GM15510 (cell line): Measurements from ENCODE around the gene GLIS1.

Source experiments
- POLR2A ChIP-seq: IDR thresholded peaks from 3 replicates; pipeline ENCODE4 v1.6.1; 2011; ENCODE audit warnings: borderline replicate concordance; ENCODE audit not compliant: insufficient read length; ENCODE audit errors: extremely low read depth

GLIS1 gene

DNA sequence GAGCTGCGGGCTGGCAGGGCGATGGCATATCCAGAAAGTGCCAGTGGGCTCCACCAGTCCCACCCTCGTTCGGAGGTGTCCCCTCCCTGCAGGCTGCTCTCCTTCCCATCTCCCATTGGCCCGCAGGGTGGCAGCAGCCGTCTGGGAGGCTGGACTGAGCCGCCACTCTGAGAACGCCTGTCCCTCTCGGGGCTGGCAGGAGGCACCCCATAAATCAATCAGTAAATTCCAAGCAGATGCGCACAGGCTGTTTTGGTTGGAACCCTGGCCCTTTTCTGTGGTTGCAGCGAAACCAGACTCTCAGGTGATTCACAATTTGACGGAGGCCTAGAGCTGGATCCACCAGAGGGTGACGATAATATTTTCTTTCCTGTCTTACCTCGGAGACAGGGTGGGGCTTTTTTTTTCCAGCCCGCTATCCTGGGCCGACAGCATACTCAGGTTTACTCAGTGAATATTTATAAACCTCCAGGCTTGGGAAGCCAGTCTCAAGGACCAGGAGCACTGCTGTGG, 99.7 kb downstream of the GLIS1 start:
- no peak for TF ChIP-seq POLR2A

- TF ChIP-seq POLR2A: no peak
Measured at GRCh38 chr1:53638360-53639035, 100.5 kb downstream of the GLIS1 start.

DNA sequence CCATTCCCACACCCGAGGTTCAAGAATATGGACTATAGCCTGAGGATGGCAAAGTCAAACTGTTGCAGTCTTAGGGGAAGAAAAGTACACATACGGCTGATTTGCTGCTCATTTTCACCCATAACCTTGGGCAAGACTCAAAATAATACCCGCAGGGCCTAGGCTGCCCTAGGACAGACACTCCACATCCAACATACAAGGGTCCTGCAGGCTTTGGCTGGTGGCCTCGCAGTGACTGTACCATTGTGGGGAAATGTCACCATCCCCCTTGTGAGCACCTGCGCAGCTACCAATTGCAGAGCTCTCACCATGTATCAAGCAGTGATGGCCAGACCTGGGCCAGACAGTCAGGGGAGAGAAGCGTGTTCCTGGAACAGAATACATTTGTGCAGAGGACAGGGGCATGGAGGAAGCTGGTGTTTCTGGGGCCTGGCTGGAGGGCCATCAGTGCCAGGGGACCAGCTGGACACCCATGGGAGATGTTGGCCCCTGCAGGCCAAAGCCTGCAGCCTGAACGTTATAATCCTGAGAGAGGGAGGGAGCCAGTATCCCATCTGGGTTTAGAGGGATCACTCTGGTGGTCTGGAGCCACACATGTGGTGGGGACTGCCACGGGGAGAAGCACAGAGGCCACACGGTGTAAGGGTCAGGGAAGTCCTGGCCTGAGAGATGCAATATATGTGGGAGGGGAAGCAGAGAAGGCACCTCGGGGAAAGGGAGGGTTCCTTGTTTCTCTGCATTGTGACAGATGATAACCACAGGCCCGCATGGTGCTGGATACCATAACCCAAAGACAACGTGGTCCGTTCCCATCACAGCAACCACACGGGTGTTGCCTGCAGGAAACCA, 101.2 kb downstream of the GLIS1 start:
- no peak for TF ChIP-seq POLR2A

GRCh38 chr1:53636621-53637171, 102.3 kb downstream of the GLIS1 start:
- TF ChIP-seq POLR2A: no peak

GRCh38 chr1:53634571-53634979, 104.4 kb downstream of the GLIS1 start:
- no peak for TF ChIP-seq POLR2A

DNA sequence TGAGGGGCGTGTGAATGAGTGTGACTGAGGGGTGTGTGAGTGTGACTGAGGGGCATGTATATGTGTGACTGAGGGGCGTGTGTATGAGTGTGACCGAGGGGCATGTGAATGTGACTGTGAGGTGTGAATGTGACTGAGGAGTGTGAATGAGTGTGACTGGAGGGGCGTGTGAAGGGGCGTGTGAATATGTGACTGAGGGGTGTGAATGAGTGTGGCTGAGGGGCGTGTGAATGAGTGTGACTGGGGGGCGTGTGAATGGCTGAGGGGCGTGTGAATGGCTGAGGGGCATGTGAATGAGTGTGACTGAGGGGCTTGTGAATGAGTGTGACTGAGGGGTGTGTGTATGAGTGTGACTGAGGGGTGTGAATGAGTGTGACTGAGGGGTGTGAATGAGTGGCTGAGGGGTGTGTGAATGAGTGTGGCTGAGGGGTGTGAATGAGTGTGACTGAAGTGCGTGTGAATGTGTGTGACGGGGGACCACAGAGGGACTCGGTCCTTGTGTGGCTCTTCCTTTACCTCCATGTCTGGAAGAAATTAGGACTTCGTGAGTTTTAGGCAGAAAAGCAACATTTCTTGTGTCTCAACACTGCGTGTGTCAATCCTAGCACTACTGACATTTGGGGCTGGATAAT, 105.8 kb downstream of the GLIS1 start:
- TF ChIP-seq POLR2A: no peak

- no peak for TF ChIP-seq POLR2A
Measured at GRCh38 chr1:53631622-53632310, 107.2 kb downstream of the GLIS1 start.

DNA sequence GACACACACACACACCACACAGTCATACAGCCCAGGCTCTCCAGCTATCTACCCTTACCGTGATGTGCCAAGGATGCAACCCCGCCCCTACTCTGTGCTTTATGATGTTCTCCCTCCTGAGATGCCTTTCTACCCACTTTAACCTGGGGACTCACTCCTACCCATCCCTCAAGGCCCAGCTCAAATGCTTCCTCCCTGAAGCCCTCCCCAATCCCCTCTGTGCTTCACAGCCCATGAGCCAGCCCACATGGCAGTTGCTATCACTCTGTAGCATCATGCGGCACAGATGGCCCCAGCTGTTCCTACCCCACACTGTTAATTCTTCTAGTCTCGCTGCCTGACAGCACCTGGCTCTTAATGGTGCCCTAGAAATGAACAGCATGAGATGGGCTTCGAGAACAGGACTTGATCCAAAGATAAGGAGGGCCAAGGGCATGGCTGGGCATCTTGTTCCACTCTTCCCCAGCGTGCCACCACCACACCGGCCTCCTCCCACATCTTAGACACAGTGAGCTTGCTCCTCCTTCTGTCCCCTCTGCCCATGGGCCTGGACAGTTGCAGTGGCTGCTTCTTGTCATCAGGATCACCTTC, 109.8 kb downstream of the GLIS1 start:
- TF ChIP-seq POLR2A: no peak

GRCh38 chr1:53628286-53628955, 110.5 kb downstream of the GLIS1 start:
- TF ChIP-seq POLR2A: no peak

GRCh38 chr1:53627666-53628065, 111.3 kb downstream of the GLIS1 start:
- TF ChIP-seq POLR2A: no peak

DNA sequence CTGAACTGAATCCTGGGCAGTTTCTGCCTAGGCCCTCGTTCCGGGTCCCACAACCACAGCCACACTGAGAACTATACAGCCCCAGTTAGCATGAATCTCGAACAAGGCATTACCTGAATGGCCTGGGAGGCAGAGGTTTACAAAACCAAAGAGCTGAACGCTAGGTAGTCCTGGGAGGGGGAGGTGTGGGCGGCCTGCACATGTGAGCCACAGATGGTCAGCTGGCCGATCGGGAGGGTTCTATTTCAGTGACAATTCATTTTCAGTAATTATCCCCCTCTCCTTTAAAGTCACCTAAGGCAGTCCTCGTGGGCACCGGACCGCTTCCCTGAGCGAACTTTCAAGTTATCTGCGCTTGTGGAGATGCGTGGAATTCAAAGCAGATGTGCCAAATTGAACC, 111.9 kb downstream of the GLIS1 start:
- TF ChIP-seq POLR2A: no peak

DNA sequence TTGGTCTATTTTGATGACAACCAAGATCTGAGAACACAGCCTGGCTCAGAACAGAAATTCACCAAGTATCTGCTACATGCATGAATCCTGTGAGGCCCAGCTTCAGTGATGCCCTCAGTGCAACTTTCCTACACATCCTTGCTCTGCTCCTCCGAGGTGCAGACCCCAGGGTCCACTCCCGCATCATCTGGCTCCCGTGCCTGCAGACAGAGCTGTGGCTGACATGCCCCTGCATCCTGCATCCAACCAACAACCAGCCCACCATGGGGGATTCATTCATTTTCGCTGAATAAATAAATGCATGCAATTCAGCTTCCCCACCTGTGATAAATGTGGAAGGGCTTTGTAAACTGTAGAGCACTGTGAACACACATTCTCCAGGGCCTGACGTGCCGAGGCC, 112.3 kb downstream of the GLIS1 start:
- TF ChIP-seq POLR2A: no peak

DNA sequence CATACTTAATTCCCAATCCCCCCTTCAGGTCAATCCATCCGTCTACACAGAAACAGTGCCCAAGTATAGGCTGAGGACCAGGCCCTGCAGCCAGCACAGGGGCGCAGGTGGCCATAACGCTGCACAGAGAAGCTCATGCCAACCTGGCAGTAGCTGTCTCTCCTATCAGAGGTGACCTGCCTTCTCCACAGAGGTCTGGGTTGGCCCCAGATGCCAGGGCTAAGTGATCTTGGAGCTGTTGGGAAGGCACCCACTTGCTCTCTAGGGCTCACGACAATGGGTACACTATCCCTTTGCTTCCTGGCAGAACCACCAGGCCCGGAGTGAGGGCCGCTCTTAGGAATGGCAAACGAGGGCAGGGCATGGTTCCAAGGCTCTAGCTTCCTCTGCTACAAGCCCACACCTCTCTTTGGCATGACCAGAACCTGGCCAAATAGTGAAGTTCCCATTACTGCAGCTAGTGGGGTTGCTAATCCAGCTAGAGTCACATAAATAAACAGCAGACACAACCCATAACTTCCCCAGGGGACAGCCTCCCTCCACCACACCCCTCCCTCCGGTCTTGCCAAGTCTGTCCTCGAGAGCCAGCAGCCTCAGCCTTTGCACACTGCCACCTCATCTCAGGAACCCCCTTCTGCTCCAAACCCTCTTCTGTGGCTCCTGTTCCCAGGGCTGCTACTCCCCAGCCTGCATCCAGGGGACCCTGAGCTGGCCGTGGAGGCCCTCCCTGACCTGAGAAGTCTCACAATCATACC, 113.0 kb downstream of the GLIS1 start:
- no peak for TF ChIP-seq POLR2A
